Stimulated activated CD8-positive, alpha-beta memory T cell treated with anti-CD3 and anti-CD28 coated beads, Interleukin-7, amount 100 ng/mL, for 4 hours (primary cell): Measurements from ENCODE around the gene CD84.
"Not testable (repeated sequence)": the region's sequence is repeated elsewhere in the genome, so short reads cannot be mapped to it uniquely, and the experiment has no call there.

Source experiments
- DNase-seq, 2 donors: peaks; one replicate each; pipeline ENCODE4 v3.0.0-alpha.2; 2020; ENCODE audit warnings: low read depth in 2 of 2

CD84 gene

DNA sequence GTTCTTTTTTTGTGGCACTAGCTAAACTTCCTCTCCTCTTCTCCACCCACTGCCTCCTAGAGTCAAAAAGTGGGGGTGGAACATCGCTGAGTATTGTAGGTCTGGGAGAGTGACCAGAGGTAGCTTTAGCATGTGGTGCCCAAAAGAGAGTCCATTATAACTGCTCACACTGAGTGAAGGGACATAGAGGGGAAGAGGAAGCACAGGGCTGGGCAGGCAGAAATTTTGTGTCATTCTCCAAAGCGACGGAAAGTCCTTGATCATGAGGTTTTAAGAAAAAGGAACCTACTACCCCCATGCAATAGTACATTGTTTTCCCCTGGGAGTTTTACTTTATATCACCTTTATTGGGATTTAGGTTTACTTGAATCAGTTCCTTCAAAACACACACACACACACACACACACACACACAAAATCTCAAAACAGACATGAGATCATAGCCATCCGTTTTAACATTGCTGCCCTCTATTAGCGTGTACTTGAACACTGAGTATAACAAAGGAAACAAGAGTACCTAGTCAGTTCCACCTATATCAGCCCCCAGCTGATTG, 4.1 kb downstream of the CD84 start:
- DNase-seq: no peak

DNA sequence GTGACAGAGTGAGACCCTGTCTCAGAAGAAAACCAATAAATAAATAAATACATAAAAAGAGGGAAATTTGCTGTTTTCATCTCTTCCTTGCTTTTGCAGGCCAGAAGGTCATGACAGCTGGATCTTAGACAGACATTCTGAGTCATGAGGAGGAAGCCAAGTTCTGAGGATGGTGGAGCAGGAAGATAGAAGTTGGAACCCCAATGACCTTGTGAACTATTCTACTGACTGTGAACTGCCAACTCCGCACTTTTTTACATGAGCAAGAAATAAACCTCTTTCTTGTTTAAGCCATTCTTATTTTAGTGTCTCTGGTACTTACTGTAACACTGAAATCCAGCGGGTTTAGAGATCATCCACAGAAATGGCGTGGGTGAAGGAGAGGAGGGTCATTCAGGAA, 8.5 kb downstream of the CD84 start:
- DNase-seq: no peak

DNA sequence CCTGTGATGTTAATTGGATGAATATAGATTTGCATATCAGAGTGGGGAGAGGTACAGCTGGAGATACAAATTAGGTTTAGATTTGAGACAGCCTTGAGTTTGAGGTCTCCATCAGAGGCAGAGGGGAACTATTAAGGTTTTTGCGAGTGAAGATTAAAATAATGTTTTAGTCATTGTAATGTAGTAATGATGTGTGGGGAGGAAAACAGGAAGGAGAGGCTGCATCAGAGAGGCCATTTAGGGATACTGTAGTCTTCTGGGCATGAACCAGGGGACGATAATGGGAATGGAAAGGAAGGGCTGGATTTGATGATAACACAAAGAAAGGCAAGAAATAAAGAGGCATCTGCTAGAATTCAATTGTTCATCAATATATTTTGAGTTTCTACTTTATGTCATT, 9.5 kb downstream of the CD84 start:
- no peak for DNase-seq

DNA sequence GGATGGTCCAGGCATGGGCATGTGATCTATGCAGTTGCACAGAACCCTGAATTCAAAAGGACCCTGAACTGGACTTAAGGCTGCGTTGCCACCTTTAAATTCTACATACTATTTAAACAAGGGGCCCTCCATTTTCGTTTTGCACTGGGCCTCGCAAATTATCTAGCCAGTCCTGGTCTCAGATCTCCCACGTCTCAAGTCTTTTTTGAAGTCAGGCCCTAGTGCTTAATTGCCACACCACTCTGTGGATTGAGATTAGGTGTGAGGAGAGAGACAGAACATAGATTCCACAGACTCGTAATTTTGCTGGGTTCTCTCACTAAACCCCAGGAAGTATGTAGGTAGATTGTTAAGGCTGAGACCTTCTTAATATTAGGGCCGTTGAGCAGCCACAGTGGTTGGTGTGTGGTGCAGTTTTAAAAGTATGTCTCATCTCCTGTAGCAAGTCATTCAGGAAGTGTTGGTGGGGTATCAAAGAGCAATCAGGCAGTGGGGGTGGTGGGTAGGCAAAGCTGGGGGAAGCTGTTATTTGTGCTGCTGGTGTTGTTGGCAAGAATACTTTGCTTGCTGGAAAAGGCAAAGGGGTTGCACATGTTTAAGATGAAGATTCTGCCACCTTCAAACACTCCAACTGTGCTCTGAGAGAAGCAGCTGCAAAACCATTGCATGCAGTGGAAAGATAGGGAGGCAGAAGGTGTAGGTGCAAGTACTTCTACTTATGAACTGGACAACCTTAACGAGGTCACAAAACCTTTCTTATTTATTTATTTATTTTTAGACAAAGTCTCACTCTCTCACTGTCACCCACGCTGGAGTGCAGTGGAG, 11.2 kb downstream of the CD84 start:
- peak; percentile 68 to 77 for DNase-seq

DNA sequence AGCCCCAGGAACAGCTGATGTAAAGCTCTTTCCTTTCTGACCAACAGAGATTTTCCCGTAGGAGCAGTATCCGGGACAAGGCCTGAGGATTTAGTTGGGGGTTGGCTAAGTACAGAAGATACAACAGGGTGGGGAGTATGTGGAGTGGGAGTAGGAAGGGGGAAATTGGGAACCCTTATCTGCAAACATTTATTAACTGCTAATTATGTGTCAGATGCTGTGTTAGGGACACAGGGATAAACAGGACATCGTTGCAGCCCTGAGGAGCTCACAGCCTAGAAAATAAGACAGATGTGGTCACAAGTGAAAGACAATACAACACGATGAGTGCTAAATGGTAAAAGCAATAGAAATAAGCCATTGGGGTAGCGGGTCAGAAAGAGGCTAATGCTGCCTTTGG, 12.0 kb downstream of the CD84 start:
- DNase-seq: no peak

DNA sequence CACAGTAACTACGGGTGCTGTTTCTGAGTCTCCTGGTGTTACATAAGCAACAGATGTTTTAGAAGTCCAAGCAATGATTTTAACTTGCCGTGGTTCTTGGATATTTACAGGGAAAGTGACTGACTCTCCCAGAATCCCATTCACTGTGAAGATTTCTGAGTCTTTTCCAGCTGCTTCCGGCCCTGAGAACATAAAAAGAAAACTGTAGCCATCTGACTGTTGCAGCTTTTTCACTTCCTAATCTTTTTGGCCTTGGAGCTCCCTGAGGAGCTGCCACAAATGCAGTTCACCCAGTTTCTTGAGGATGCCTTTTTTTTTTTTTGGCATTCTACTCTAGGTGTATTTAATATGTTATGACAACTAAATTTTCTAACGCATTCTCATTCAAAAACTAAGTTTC, 13.7 kb downstream of the CD84 start:
- no peak for DNase-seq

DNA sequence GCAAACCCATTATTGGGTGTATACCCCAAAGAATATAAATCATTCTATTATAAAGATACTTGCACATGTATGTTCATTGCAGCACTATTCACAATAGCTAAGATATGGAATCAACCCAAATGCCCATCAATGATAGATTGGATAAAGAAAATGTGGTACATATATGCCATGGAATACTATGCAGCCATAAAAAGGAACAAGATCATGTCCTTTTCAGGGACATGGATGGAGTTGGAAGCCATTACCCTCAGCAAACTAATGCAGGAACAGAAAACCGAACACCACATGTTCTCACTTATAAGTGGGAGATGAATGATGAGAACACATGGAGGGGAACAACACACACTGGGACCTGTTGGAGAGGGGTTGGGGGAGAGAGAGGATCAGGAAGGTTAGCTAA, 16.1 kb downstream of the CD84 start:
- DNase-seq: not testable (repeated sequence)

DNA sequence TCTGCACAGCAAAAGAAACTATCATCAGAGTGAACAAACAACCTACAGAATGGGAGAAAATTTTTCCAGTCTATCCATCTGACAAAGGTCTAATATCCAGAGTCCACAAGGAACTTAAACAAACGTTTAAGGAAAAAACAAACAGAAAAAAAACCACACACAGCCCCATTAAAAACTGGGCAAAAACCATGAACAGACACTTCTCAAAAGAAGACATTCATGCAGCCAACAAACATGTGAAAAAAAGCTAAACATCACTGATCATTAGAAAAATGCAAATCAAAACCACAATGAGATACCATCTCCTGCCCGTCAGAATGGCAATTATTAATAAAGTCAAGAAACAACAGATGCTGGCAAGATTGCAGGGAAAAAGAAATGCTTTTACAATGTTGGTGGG, 16.6 kb downstream of the CD84 start:
- not testable (repeated sequence) for DNase-seq

DNA sequence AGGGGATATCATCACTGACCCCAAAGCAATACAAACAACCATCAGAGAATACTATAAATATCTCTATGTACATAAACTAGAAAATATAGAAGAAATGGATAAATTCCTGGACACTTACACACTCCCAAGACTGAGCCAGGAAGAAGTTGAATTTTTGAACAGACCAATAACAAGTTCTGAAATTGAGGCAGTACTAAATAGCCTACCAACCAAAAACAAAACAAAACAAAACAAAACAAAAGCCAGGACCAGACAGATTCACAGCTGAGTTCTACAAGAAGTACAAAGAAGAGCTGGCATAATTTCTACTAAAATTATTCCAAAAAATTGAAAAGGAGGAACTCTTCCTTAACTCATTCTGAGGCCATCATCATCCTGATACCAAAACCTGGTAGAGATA, 18.5 kb downstream of the CD84 start:
- no peak for DNase-seq

DNA sequence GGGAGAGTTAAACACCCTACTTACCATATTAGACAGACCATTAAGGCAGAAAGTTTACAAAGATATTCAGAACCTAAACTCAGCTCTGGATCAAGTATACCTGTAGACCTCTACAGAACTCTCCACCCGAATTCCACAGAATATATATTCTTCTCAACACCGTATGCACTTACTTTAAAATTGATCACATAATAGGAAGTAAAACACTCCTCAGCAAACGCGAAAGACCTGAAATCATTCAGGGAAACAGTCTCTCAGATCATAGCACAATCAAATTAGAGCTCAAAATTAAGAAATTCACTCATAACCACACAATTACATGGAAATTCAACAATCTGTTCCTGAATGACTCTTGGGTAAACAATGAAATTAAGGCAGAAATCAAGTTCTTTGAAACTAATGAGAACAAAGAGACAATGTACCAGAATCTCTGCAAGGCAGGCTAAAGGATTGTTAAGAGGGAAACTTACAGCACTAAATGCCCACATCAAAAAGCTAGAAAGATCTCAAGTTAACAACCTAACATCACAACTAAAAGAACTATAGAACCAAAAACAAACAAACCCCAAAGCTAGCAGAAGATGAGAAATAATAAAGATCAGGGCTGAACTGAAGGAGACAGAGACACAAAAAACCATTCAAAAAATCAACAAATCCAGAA, 19.1 kb downstream of the CD84 start:
- DNase-seq: no peak

DNA sequence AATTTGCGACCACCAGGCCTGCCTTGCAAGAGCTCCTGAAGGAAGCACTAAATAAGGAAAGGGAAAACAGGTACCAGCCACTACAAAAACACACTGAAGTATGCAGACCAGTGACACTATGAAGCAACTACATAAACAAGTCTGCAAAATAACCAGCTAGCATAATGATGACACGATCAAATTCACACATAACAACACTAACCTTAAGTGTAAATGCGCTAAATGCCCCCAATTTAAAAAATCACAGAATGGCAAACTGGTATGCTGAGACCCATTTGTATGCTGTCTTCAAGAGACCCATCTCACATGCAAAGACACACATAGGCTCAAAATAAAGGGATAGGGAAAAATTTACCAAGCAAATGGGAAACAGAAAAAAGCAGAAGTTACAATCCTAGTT, 19.9 kb downstream of the CD84 start:
- not testable (repeated sequence) for DNase-seq

DNA sequence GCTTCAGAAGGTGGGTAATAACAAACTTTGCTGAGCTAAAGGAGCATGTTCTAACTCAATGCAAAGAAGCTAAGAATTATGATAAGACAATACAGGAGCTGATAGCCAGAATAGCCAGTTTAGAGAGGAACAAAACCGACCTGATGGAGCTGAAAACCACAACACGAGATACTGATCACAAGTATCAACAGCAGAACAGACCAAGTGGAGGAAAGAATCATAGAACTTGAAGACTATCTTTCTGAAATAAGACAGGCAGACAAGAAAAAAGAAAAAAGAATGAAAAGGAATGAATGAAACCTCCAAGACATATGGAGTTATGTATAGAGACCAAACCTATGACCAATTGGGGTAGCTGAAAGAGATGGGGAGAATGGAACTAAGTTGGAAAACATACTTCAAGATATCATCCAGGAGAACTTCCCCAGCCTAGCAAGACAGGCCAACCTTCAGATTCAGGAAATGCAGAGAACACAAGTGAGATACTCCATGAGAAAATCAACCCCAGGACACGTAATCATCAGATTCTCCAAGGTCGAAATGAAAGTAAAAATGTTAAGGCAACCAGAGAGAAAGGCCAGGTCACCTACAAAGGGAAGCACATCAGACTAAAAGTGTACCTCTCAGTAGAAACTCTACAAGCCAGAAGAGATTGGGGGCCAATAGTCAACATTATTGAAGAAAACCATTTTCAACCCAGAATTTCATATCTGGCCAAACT, 20.5 kb downstream of the CD84 start:
- no peak for DNase-seq

DNA sequence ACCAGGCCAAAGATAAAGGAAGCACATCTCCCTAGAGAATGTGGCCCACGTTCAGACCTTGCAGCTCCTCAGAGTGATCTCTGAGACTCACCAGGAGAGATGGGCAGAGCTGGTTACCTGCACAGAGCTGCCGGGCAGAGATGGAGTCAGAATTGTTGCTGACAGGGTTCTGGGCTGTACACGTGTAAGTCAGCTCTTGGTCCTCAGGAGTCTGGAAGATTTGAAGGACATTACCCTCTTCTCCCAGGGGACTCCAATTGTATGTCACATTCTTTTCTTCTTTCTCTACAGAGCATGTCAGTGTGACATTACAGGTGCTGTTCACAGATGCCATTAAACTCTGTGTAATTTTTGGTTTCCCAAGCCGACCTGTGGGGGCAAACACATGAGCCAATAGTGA, 25.5 kb downstream of the CD84 start:
- DNase-seq: no peak

DNA sequence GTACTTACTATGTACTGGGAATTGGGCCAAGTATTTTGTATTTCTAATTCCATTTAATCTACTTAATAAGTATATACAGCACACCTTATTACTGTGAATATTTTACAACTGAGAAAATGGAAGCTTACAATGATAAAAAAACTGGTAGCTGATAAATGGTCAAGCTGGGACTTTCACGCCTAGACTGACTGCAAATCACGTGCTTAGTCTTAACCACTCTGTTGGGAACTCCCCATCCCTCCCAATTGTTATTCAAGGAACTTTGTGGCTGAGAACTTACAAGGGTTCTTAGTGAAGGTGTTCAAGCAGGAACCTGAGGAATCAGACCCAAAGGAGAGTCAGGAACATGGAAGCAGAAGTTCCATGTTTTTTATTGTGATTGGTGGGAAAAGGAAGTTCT, 26.9 kb downstream of the CD84 start:
- no peak for DNase-seq

DNA sequence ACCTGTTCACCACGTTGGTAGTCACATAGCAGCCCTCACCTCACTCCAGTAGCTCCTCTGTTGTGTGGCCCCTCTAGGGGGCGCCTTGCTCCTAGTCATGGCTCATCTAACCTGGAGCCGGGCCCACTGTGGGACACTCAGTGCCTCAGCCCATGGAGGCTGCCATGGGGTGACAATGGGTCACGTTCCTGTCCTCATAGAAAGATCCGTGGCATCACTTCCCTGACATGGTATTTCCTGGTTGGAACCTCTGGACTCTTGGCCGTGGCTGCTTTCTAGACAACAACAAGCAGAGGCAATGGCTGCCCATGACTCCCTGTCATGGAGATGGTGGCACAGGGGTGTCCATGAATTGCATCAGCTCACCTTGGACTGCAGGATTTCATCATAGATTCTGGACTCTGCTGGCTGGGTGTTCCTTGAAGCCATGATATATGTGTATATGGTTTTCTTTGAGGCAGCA, 28.7 kb downstream of the CD84 start:
- peak; percentile 42 to 55 for DNase-seq

DNA sequence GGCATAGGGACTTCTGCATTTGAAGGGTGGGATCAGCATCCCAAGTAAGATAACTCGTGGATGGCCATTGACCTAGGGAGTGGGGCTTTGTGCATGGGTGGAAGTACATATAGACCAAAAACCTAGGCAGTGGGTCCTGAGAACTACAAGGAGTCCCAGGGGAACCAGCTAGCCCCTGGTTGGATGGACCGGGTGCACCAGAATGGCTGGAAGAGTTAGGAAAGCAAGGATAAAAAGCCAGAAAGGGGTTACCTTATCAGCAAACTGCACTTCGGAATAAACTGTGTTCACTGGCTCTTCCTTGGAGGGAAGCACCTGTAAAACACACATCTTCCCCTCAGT, 29.7 kb downstream of the CD84 start:
- DNase-seq: no peak

DNA sequence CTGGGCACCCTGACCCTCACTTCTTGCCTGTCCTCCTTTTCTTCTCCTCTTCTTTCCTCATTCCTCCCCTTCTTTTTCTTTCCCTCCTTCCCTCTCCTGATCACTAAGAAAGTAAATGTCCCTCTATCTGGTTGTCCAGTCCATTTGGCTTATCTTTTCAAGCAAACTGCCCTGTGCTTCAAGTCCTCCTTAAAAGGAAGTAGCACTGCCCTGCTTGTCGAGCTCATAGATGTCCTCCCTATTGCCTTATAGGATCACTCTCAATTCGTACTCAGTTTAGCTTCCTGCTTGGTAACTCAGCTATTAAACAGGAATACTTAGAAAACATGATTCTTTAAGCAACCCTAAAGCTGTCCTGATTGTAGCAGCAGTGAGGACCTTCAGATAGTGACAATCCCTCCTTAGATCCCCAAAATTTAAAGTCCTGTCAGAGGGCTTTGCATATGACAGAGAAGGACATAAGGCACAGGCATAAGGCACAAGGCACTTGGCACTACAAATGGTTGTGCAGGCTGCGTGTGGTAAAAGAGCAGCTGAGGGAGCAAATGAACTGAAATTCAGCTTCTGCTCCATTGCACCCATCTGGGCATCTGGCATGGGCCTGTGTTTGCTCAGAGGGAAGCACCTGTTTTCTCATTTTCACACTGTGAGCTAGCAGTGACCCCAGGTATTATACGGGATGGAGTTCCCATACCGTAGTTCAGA, 30.2 kb downstream of the CD84 start:
- DNase-seq: no peak

DNA sequence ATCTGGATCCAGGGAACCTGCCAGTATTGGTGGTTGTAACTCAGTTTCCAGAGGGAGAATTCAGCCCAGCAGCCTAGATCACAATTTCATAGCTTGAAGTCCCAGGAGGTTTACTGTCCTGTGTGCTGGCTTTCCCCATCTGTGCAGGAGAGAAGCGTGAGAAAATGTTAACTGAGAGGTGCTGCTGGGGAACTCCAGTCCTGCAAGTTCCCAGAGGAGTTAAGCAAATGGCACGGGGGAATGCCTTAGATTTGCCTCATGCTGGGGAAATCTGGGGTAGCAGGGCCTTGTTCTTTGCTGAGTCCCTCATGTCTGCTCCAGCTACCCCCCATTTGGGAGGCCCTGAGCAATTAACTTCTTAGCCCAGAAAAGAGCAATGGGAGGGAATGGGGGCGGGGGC, 31.1 kb downstream of the CD84 start:
- no peak for DNase-seq

DNA sequence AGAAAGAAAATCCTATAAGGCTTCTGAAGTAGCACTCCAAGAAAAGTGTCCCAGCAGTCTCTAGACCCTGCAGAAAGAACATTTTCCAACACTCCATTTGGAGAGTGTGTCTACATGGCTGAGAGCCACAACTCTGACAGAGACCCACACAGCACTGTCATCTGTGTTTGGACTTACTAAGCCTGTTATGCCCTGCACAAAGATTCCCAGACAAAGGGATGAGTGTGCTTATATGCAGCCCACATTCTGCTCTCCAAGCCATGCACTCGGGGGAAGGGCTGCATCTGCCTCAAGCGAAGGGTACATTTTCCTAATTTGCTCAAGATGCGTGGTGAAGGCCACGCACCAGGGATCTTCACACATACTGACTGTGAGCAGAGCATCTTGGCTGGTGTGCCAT, 31.9 kb downstream of the CD84 start:
- no peak for DNase-seq

DNA sequence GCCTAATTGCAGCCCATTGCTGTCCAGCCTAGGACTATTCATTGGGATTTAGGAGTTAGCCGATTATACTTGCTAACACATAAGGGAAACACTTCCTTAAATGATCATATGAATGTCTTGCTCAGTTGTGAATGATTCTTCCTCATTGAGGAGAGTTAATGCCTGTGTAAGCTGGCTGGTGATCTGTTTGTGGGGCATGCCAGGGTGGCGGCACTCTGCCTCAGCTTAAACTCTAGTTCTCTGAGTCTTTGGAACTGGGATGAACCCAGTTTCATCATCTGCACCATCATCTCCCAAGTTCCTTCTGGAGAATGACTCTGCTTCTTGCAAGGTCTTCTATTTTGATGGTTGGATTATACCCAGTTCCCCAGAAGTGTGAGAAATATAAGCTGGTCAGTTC, 32.4 kb downstream of the CD84 start:
- DNase-seq: no peak

DNA sequence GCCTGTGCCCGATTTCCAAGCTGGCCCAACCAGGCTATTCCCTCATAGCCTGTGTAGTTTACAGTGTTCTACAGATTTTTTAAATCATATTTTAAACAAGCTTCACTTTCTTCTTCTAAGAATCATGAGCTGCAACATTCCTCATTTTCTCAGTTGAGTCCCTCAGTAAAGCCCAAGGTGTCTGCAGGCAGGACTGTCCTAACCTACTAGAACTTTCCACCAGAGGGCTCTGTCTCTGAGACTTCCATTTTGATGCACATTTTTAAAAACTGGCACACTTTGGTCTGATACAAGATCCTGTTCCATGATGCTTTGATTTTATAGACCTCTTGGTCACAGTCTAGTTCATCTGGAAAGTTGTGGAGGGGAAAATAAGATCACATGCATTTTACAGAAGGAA, 34.6 kb downstream of the CD84 start:
- no peak for DNase-seq
